NCI-H1105 treated with DMSO at 0.1 percent for 48 hours (cell line): Measurements from ENCODE around the gene TP53I13.
"Not testable (repeated sequence)": the region's sequence is repeated elsewhere in the genome, so short reads cannot be mapped to it uniquely, and the experiment has no call there.

Experiments used
- DNase-seq: peaks from one replicate; lab custom pipeline; 2025; lab: John Stamatoyannopoulos, UW

TP53I13 gene

DNA sequence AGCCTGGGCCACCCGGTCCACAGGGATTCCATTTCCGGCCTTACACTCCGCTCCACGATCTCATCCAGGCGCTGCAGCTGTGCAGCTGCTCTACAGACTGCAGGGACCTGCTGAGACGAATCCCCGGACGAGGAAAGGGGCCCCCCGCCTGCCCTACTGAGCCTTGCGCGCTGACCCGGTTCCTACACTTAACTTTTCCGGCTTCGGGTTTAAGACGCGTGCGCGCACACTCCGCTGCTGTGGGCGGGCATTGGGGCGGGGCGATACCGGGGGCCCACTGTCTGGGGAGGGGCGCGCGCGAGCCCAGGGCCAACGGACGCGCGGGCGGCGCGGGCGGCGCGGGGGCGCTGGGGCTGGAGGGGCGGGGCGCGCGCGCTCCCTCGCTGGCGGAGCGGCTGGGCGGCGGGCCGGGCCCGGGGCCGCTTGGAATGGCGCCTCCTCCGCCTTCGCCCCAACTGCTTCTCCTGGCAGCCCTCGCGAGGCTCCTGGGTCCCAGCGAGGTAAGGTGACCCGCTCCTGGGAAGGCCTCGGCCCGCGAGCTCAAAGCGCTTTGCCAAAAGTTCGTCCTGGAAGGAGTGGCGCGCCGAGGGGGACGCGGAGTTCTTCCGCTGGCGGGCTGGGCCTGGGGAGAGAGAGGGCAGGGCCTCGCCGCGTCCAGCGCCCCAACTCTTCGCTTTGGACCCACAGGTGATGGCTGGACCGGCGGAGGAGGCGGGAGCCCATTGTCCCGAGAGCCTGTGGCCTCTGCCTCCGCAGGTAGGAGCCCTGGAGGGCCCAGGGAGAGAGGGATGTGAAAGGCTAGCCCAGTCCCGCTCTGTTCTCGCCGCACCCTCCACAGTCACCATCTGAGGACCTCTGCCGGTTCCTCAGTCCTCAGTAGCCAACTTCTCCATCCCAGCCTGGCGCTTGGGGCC lies at the start of gene TP53I13:
TSS of gene TP53I13 (plus strand) at position 371 of the 914 bp plus-strand sequence. CDS start at position 429, 58 bp downstream.
- DNase-seq = peak; percentile 72

GRCh38 chr17:29524692-29525091 lies 43.8 kb upstream of the TP53I13 start:
- DNase-seq = no peak

GRCh38 chr17:29526322-29526721 lies 42.2 kb upstream of the TP53I13 start:
- no peak for DNase-seq

- DNase-seq = no peak
Observed at GRCh38 chr17:29533976-29534375, 34.5 kb upstream of the TP53I13 start.

DNA sequence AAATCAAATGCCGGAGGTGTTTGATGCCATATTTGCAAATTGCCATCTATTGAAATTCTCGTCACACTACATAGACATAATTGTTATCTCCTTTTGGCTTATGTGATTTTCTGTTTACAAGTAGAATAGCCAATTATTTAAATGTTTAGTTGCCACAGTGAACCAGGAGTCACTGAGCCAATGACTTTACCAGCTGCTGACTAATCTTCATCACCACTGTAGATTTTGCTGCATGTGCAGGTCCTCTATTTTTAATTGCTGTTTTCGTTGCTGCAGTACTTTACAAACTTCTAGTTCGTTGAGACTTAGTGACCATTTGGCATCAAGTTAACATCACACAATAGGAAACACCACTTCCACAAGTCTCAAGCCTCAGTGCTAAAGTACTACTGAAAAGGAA lies 24.4 kb upstream of the TP53I13 start:
- DNase-seq = no peak

DNA sequence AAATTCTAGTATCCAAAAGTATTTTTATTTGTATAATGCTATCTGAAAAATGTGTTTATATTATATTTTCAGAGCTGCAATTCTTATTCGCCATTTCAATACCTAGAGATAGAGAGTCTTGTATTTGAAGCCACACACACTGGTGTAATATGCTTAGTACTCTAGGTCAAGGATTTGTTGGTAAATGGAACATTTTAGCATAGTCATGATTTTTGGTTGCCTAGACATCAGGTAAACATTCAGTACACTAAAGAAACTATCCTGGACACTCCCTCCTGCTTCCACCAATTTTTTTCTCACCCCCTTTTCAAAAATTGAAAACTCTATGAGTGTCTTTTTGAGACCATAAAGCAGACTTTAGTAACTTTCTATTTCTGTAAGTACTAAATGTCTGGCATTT lies 22.4 kb upstream of the TP53I13 start:
- DNase-seq = no peak

DNA sequence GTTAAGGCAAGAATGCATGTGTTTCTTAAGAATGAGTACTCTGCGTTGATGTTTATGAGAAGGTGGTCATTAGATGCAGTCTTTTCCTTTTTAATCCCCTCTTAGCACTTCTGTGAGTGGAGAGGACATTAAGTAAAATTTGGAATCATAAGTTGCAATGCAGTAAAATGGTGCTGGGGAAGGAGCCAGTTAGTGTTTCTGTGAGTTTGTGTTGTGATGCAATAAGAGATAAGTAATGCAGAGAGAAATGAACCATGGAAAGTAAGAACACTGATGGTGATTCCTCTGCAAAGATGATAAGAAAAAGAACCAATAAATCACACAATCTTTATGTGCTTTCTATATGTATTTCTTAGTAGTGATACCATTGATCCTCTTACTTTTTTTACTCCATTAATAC lies 21.7 kb upstream of the TP53I13 start:
- DNase-seq = no peak

DNA sequence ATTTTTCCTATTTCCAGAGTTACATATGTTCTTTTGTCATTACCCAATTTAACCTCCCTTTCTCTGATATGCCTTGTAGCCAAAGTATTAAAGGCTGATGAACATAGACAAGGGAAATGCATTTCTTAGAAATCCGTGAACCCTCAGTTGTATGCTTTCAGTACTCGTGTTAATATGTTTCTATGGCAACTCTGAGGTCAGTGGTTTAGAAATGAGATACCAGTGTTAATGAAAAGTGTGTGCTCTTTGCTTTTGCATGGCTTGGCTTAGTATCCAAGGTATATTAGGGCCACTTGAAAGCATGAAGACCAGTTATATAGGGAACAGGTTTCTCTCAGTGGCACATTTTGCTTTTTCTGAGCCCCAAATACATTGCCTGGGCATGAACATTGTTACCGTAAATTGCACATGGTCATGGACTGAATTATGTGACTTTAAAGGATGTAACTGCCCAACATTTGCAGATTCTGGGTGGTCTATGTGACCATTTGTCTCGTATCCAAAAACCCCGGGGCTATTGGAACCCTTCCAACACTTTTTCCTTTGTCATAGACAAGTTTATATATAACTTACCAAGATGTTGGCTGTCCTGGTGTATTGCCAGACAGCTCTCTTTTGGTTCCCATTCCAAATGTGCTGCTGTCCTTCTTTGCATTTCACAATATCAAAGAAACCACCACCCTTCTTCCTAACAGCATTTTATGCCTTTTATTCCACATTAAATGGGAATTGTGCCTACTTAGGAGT lies 19.2 kb upstream of the TP53I13 start:
- DNase-seq = peak; percentile 16

GRCh38 chr17:29555840-29556239 lies 12.7 kb upstream of the TP53I13 start:
- DNase-seq = no peak

- DNase-seq = no peak
Observed at GRCh38 chr17:29557085-29557738, 11.3 kb upstream of the TP53I13 start.

DNA sequence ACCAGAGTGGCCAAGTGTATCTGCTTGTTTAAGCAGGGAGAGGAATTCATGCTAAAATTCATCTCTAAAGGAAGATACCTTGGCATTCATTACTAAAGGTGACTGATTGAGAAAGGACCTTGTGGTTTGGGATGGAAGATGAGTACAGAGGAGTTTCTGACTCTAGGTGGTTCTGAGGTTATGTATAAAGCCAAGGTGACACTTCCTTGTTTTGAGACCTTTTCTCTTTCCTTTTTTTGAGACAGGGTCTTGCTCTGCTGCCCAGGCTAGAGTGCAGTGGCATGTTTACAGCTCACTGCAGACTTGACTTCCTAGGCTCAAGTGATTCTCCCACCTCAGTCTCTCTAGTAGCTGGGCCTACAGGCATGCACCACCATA lies 10.8 kb upstream of the TP53I13 start:
- no peak for DNase-seq

DNA sequence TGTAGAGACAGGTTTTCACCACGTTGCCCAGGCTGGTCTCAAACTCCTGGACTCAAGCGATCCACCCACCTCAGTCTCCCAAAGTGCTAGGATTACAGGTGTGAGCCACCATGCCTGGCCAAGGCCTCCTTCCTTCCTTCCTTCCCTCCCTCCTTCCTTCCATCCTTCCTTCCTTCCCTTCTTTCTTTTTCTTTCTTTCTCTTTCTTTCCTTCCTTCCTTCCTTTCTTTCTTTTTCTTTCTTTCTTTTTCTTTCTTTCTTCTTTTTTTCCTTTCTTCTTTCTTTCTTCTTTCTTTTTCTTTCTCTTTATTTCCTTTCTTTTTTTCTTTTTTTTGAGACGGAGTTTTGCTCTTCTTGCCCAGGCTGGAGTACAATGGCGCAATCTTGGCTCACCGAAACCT lies 10.4 kb upstream of the TP53I13 start:
- DNase-seq = not testable (repeated sequence)

GRCh38 chr17:29559640-29560039 lies 8.9 kb upstream of the TP53I13 start:
- no peak for DNase-seq

DNA sequence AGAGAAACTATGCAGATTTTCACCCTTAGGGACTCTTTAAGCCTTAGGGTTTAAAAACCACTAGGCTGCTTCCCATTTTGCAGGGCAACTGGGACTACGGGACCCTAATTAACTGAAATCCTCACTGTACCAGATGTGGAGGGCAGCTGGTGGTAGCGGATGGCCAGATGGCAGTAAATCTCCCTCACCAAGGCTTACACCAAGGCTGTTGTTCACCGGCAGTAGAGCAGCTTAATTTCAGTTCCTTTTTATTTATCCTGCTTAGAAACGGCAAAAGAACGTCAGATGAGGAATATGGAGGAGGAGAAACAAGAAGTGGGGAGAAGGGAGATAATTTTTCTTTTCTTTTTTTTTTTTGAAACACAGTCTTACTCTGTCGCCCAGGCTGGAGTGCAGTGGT lies 8.2 kb upstream of the TP53I13 start:
- no peak for DNase-seq

DNA sequence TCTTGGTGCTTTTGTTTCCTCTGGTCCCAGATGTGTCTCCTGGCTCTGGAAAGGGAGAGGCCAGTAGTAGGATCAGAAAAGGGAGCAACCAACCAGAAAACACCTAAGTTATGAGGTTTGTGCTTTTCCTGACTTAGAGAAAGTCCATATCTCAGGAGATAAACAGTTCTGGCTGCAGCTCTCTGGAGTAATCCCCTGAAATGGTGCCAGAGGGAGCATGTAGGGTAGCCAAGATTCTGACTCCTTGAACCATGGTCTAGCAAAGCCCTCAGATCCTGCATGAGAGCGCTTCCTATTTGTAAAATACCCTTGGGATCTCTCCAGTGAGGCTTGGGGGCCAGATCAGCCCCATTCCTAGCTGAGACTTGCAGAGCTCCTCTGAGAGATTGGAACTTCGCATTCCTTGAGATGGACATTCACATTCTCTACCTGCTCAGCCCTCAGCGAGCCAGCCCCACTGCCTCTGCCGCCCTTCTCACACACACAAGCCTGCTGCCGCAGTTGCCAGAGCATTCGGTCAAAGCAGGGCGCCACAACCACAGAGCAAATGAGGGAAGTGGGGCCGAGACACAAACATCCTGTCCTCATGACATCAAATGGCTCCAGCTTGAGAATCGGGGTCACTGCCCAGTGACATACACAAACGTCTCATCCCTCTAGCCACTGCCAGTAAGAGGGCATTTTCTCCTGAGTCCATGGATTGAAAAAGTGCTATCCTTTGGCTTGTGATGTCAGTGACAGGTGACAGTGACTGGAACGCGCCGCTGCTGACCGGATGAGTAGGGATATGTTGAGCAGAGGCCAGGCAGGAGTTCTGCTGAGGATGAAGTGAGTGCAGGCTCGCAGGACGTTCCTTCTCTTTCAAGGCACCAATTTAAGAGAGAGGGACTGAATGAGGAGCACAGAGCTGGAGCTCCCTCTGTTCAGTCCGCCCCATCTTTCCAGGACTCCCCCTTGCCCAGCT lies 6.7 kb upstream of the TP53I13 start:
- DNase-seq = no peak

GRCh38 chr17:29562615-29563014 lies 5.9 kb upstream of the TP53I13 start:
- DNase-seq = no peak

GRCh38 chr17:29563816-29564215 lies 4.7 kb upstream of the TP53I13 start:
- DNase-seq = no peak

GRCh38 chr17:29565643-29566472 lies 2.6 kb upstream of the TP53I13 start:
- peak; percentile 83 for DNase-seq

DNA sequence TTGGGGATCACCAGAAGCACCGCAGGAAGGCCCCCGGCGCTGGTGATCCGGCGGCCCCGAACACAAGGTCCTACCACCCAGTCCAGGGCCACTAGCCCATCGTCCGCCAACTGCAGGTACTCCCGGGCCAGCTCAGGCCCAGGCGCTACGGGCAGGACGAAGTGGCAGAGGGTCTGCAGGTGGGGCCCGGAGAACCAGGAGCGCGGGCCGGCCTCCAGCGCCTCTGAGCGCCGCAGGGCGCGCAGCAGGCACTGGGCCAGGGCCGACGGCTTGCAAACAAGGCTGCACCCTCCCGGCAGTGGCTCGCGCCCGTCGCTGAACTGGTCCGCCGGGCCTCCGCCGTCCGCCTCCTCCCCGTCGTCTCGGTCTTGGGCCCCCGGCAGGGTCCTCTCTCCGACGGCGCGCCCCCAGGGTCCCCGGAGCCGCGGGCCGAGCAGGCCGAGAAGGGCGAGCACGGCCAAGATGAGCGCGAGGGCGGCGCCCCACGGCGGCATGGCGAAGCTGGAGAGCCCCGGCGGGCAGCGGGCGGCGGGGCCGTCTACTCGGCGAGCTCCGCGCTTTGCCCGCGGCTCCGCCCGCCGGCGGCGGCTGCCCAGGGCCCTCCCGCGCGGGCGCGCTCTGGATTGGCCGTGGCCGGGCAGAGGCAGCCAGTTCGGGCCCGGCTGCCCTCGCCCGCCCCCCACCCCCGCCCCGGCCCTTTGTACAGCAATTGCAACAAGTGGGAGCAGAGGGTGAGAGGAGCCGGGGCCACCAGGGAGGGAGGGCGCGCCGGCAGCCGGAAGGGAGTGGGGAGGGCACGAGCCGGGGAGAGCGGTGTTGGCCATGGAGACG lies 1.8 kb upstream of the TP53I13 start, which contains the start of gene ABHD15:
TSS of gene ABHD15 (minus strand) at position 565 of the 831 bp plus-strand sequence. CDS start at position 494, 71 bp downstream.
- DNase-seq = peak; percentile 58

- DNase-seq = no peak
Observed at GRCh38 chr17:29567304-29567553, 1.3 kb upstream of the TP53I13 start.
